HG03135 (cell line): ENCODE data around the gene ANKRD11.

Experiments used
- ATAC-seq: cut with Tn5 transposase; IDR thresholded peaks from one replicate; pipeline ENCODE4 v1.9.1; 2021; ENCODE audit warnings: mild to moderate bottlenecking, moderate library complexity; ENCODE audit not compliant: unreplicated experiment

Gene ANKRD11

DNA sequence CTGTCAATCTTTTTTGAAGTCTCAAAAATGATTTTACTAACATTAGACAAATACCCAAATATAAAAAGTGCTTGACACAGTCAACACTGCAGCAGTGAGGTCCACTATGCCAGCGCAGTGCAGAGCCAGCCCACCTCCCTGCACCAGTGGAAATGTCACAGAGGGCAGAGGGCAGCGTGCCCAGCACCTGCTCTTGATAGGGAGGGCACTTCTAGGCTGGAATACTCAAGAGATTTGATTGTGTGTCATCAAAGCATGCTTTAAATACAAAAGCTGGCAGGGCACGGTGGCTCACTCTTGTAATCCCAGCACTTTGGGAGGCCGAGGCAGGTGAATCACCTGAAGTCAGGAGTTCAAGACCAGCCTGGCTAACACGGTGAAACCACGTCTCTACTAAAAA lies 136.0 kb downstream of the ANKRD11 start:
- no peak for ATAC-seq

DNA sequence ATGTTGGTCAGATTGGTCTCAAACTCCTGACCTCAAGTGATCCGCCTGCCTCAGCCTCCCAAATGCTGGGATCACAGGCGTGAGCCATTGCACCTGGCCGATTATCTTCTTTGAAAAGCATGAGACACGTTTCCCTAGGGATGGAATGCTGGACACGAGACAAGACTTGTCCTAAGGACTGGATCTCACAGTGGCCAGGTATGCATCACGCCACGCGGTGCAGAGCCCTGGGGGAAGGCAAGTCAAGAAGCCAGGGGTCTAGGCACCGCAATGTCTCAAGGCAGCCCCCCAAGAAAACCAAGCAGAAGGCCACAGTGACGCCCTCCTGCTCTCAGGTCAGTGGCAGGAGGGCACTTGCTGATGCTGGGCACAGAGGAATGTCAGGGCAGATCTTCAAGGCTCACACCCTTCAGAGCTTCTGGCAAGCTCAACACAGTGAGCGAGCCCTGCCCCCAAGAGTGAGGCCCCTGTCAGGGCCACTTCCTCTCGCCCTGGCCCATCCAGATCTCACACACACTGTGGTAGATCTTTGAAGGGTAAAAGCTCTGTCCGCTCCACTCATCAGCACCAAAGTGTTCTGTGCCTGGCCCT lies 138.2 kb downstream of the ANKRD11 start:
- ATAC-seq, result no peak

- no peak for ATAC-seq
Observed at GRCh38 chr16:89351645-89352044, 138.7 kb downstream of the ANKRD11 start.

DNA sequence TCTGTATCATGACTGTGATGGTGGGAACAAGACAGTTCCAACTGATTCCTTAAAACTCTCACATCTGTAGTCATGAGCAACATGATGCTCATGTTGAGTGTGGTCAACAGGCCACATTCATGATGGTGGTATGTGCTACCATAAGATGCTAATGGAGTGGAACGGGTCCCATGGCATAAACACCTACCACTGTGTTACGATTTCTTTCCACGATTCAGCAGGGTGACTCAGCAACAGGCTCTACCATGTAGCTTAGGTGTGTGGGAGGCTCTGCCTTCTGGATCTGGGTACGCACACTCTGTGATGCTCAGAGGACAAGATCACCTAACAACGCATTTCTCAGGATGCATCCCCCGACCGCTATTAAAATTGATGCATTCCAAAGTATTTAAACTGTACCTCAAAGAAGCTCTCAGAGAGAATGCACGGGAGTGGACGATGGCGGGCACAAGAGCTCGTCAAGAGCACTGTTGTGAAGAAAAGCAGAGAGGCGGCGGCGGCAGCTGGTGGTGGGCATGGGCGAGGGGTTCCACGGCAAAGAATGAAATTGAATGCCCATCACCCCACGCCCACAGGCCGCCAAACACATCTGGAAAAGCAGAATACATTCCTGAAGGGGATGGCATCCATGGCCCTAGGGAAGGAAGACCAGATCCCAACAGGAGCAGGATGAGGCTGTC lies 139.5 kb downstream of the ANKRD11 start:
- ATAC-seq, result no peak

DNA sequence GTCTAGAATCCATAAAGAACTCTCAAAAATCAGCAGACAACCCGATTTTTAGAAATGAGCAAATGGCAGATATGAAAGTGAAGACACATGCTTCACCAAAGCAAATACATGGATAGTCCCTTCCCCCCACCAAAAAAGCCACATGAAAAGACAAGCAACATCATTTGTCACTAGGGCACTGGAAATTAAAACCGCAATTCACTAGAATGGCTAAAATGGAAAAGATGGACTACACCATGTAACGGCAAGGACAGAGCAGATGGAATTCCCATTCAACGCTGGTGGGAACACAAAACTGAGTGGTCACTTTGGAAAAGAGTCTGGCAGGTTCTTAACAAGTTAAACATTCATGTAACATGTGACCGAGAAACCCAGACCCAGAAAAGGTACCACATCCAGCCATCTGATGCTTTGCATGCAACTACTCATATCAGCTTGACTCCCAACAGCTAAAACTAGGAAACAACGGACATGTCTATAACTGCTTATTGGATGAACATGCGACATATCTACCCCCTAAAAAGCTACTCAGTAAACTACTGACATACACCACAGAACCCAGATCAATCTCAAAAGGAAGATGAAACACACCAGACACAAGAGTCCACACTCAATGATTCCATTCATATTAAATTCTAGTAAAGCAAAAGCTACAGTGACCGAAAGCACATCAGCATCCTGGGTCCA lies 140.3 kb downstream of the ANKRD11 start:
- no peak for ATAC-seq

DNA sequence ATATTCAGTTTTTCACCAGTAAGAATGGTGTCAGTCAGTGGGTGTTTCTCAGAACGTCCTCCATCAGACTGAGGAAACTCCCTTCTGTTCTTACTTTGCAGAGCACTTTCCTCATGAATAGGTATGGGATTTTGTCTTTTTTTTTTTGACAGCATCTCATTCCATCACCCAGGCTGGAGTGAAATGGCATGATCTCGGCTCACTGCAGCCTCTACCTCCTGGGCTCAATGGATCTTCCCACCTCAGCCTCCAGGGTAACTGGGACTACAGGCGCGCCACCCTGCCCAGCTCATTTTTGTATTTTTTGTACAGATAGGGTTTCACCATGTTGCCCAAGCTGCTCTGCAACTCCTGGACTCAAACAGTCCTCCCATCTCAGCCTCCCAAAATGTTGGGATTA lies 142.6 kb downstream of the ANKRD11 start:
- ATAC-seq, result no peak

DNA sequence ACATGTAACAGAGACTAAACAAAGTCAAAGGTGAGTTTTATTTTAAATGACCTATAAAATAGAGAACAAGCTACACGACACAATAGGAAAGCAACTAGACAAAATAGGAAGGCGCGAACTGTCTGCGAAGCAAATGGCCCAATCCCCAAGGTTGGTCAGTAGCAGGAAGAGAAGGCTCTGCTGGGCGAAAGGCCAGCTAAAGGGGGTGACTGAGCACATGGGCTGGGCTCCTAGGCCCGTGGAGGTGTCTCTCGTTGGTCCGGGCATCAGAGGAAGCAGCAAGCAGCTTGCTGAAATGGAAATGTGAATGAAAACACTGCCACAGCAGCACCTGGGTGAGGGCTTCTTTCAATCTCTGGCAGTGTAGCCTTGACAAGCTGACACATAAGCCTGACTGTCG lies 143.5 kb downstream of the ANKRD11 start:
- ATAC-seq, result no peak

DNA sequence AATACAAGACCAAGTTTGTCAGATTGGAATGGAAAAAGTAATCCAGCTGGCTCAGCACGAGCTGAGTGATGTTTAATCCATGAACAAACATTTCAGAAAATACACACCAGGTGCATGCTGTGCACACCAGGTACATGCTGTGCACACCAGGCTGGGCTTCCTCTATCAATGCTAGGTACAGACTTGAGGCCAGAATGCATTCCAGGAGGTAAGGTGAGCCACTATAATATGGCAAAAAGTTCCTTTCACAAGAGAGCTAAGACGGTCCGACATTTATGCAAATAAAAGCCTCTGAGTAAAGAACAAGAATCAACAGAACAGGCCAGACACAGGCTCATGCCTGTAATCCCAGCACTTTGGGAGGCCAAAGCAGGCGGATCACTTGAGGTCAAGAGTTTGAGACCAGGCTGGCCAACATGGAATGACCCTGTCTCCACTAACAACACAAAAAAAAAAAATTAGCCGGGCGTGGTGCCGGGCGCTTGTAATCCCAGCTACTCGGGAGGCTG lies 144.7 kb downstream of the ANKRD11 start:
- no peak for ATAC-seq

- no peak for ATAC-seq
Observed at GRCh38 chr16:89344846-89345611, 145.3 kb downstream of the ANKRD11 start.

DNA sequence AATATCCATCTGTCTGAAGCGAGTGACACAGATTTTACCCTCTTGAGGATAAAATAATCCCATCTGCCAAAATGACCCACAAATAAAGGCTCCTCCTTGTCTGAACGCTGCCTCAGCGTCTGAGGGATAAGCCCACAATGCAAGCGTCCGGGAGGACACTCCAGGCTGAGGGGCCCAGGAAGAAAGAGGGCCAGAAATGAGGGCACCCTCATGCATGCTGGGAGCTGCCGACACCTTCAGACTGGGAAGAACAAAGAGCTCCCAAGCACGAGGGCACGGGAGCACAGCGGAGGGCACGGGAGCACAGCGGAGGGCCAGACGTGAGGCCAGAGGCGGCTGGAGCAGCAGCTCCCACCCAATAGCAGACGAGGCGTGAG lies 145.9 kb downstream of the ANKRD11 start:
- ATAC-seq, result no peak

DNA sequence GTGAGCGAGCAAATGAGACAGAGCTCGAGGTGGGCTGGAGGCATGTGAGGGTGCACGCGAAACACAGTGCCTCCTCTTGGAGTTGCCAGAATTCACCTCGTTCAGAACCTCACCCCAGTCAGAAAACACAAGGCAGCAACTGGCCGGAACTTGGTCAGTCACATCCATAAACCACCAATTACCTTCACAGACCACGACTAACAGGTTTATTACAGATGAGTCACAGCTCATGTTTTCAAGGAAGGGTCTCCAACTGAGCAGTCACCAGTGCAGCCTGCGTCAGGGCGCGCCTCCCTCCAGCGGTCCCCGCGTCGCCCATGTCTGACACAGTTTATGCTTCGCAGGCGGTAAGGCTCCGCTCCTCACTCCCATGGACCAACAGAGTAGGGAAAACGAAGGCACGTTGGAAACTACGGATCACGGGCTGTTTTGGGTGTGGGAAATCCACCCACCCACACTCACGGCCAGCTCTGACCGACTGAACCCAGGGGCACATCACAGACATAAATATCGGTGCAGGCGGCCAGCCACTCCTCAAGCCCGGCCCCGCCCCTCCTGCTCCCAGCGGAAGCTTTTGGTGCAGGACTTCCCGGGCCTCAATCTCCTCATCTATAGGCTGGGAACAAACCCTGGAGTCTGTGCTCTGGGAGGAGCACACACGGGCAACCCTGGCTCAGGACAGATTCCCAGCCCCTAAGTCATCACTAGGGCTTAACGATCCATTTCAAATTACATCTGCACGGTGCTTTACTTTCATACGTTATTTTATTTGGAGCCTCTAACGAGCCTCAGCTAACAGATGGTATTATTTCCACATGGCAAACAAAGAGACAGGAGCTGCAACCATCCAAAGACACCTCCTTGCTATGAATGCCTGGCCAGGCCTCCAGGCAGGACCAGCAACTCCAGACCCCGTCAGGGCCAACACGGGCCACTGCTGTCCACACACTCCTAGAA lies 146.6 kb downstream of the ANKRD11 start:
- ATAC-seq, result no peak

- ATAC-seq, result no peak
Observed at GRCh38 chr16:89341697-89342694, 148.4 kb downstream of the ANKRD11 start.

DNA sequence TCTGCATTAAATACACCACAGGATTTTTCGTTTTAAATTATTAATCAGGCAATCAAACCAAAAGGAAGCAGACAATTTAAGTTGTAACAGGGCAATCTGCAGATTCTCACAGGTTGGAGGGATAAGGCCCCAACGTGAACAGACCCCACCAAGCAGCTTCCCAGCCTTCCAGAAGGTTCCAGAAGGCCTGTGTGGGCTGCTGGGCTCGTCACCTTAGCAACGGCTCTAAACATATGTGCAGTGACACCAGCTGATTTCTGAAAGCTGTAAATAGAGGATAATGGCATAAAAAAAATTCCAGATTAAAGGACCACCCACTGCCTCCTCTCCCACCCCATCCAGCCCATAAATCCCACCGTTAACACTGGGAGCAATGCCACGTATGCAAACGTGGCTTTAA lies 149.1 kb downstream of the ANKRD11 start:
- ATAC-seq, result no peak

- ATAC-seq, result no peak
Observed at GRCh38 chr16:89338863-89339262, 151.5 kb downstream of the ANKRD11 start.

DNA sequence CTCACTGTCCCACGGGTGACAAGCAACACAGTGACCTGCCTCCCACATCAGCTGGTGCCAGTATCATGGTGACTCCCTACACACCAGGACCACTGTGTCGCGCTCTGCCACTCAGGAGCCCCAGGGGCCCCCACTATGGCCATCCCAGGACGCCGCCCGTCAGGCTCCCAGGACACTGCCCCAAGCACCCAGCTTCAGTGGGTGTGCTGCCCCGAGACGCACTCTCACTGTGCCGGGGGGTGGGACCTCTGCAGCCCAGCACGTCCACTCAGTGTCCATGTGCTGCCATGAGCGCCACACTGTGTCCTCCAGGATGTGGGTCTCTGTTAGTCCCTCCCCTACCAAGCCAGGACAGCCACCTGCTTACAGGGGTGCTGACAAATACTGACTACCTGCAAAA lies 152.4 kb downstream of the ANKRD11 start:
- ATAC-seq, result no peak

GRCh38 chr16:89335803-89336485 lies 154.4 kb downstream of the ANKRD11 start:
- ATAC-seq, result no peak

- no peak for ATAC-seq
Observed at GRCh38 chr16:89334988-89335802, 155.2 kb downstream of the ANKRD11 start.

- ATAC-seq, result no peak
Observed at GRCh38 chr16:89334461-89334860, 155.9 kb downstream of the ANKRD11 start.
